ENCODE results near the gene VPS13D.
"Not testable (repeated sequence)": the region's sequence is repeated elsewhere in the genome, so short reads cannot be mapped to it uniquely, and the experiment has no call there.

Gene VPS13D

GRCh38 chr1:12529640-12530174 is 299.9 kb downstream of the VPS13D start:
- FAIRE-seq: no peak

- FAIRE-seq: no peak
Measured at GRCh38 chr1:12530462-12531178, 300.8 kb downstream of the VPS13D start.

- no peak for FAIRE-seq
Measured at GRCh38 chr1:12531179-12531499, 301.3 kb downstream of the VPS13D start.

- no peak for FAIRE-seq
Measured at GRCh38 chr1:12532405-12533315, 302.8 kb downstream of the VPS13D start.

GRCh38 chr1:12536023-12536639 is 306.3 kb downstream of the VPS13D start:
- FAIRE-seq: no peak

GRCh38 chr1:12537294-12537693 is 307.5 kb downstream of the VPS13D start:
- no peak for FAIRE-seq

GRCh38 chr1:12537906-12538461 is 308.2 kb downstream of the VPS13D start:
- FAIRE-seq: no peak

- FAIRE-seq: not testable (repeated sequence)
Measured at GRCh38 chr1:12538536-12538935, 308.7 kb downstream of the VPS13D start.

GRCh38 chr1:12539320-12539704 is 309.5 kb downstream of the VPS13D start:
- no peak for FAIRE-seq

- no peak for FAIRE-seq
Measured at GRCh38 chr1:12539705-12540579, 310.1 kb downstream of the VPS13D start.

- no peak for FAIRE-seq
Measured at GRCh38 chr1:12540580-12541273, 310.9 kb downstream of the VPS13D start.

GRCh38 chr1:12541274-12542137 is 311.7 kb downstream of the VPS13D start:
- FAIRE-seq: no peak

GRCh38 chr1:12542138-12542465 is 312.3 kb downstream of the VPS13D start:
- no peak for FAIRE-seq

GRCh38 chr1:12542616-12543592 is 313.1 kb downstream of the VPS13D start:
- no peak for FAIRE-seq

- no peak for FAIRE-seq
Measured at GRCh38 chr1:12543740-12544154, 313.9 kb downstream of the VPS13D start.

GRCh38 chr1:12544357-12544756 is 314.5 kb downstream of the VPS13D start:
- no peak for FAIRE-seq

GRCh38 chr1:12544992-12545391 is 315.2 kb downstream of the VPS13D start:
- FAIRE-seq: no peak

- FAIRE-seq: no peak
Measured at GRCh38 chr1:12546771-12547585, 317.1 kb downstream of the VPS13D start.
